Measurements from ENCODE around the gene UBE2U.

- TF ChIP-seq POLR2A (IDR thresholded peaks at IDR 0.05; ENCODE audit: low read depth, low read length) = no peak
- TF ChIP-seq CTCF (IDR thresholded peaks at IDR 0.05 in 2 of 3, conservative IDR thresholded peaks at IDR 0.05 in 1 of 3; ENCODE audit: control insufficient read depth in 2 of 3, extremely low read depth in 1 of 3, insufficient read depth in 1 of 3, low read depth in 3 of 3, low read length in 3 of 3) = no peak
- no peak for TF ChIP-seq SPI1 (IDR thresholded peaks at IDR 0.05; ENCODE audit: borderline replicate concordance, insufficient read depth, low read depth, low read length)
- no peak for TF ChIP-seq SIN3A (IDR thresholded peaks at IDR 0.05; ENCODE audit: low read depth, low read length)
- TF ChIP-seq TAF1 (IDR thresholded peaks at IDR 0.05; ENCODE audit: borderline replicate concordance, low read depth, low read length) = no peak
- TF ChIP-seq NR2C2 (IDR thresholded peaks at IDR 0.05; ENCODE audit: borderline replicate concordance, control insufficient read depth, insufficient read length, low read depth) = no peak
- no peak for TF ChIP-seq USF2 (IDR thresholded peaks at IDR 0.05; ENCODE audit: borderline replicate concordance, low read depth, low read length)
- no peak for TF ChIP-seq MYC (IDR thresholded peaks at IDR 0.05; ENCODE audit: insufficient read depth, insufficient read length, insufficient replicate concordance, low read length, severe bottlenecking)
Measured at GRCh38 chr1:64182207-64182606, 21.2 kb upstream of the UBE2U start.

Measured in GM12878 (cell line).